Measurements from ENCODE around the gene ADAMTS15.

- no peak for TF ChIP-seq GATA1 (IDR thresholded peaks at IDR 0.05; ENCODE audit: low read depth, low read length)
- TF ChIP-seq POLR2A (IDR thresholded peaks at IDR 0.05; ENCODE audit: low read length) = no peak
These were observed 37.2 kb upstream of the ADAMTS15 start for GRCh38 chr11:130411223-130411622.
